Epithelial cell of alveolus of lung (primary cell): ENCODE measurements around the gene OR51E2. TPM values are rescaled to one million over a fixed set of nuclear protein-coding genes. Genes with fewer than 3 reads are reported as not detected.

Source experiments
- total RNA-seq: library from RNA; depleted of rRNA; stranded (reverse); fragments of >200 nt; gene quantifications from 2 replicates; pipeline ENCODE4 v1.2.1, GENCODE V29; 2015

The OR51E2 gene
- not detected in 2 replicates for total RNA-seq

GRCh38 chr11:4697585-4697984 is at the start of gene OR51E2:
TSS of gene OR51E2 (minus strand) at chr11:4697853. CDS start at chr11:4682711, 15,142 bp downstream.

GRCh38 chr11:4704054-4704789 is 6.6 kb upstream of the OR51E2 start, which contains the start of gene MMP26:
TSS of gene MMP26 (plus strand) at chr11:4704784.

GRCh38 chr11:4643682-4644081 is 54.0 kb downstream of the OR51E2 start, which contains the start of gene OR51E1:
TSS of gene OR51E1 (plus strand) at chr11:4643982. CDS start at chr11:4652527, 8,545 bp downstream.

GRCh38 chr11:4636962-4637661 is 60.5 kb downstream of the OR51E2 start, which contains the start of gene OR51D1:
TSS of gene OR51D1 (plus strand) at chr11:4637477. CDS start at chr11:4639791, 2,314 bp downstream.

Other genes with a start within 250 kb of the OR51E2 start
- not detected in 2 replicates for gene OR52K2, start 248.6 kb downstream of the OR51E2 start, total RNA-seq
- gene OR52K1, start 215.2 kb downstream of the OR51E2 start, total RNA-seq, result not detected in 2 replicates
- not detected in 2 replicates for gene OR52M1, start 152.7 kb downstream of the OR51E2 start, total RNA-seq
- gene OR52I2, start 116.1 kb downstream of the OR51E2 start, total RNA-seq, result not detected in 2 replicates
- gene OR52I1, start 103.8 kb downstream of the OR51E2 start, total RNA-seq, result not detected in 2 replicates
- gene TRIM68, start 89.6 kb downstream of the OR51E2 start, total RNA-seq, result 5.3 and 11.6 TPM in 2 replicates
- gene OR51D1, start 60.4 kb downstream of the OR51E2 start, total RNA-seq, result not detected in 2 replicates
- gene OR51E1, start 53.9 kb downstream of the OR51E2 start, total RNA-seq, result not detected in 2 replicates
- not detected in 2 replicates for gene MMP26, start 6.9 kb upstream of the OR51E2 start, total RNA-seq
- gene OR51F1, start 72.1 kb upstream of the OR51E2 start, total RNA-seq, result not detected in 2 replicates
- not detected in 2 replicates for gene OR52R1, start 106.5 kb upstream of the OR51E2 start, total RNA-seq
- not detected in 2 replicates for gene OR51F2, start 123.5 kb upstream of the OR51E2 start, total RNA-seq
- not detected in 2 replicates for gene OR51S1, start 151.4 kb upstream of the OR51E2 start, total RNA-seq
- not detected in 2 replicates for gene OR51T1, start 184.0 kb upstream of the OR51E2 start, total RNA-seq
- gene OR51A7, start 205.9 kb upstream of the OR51E2 start, total RNA-seq, result not detected in 2 replicates
- gene OR51G2, start 221.5 kb upstream of the OR51E2 start, total RNA-seq, result not detected in 2 replicates
- not detected in 2 replicates for gene OR51G1, start 226.5 kb upstream of the OR51E2 start, total RNA-seq
- not detected in 2 replicates for gene OR51A4, start 249.8 kb upstream of the OR51E2 start, total RNA-seq